Left ventricle myocardium inferior (tissue), 1 donor: ENCODE results near the gene ESAM. TPM values are rescaled to one million over a fixed set of nuclear protein-coding genes. Genes with fewer than 3 reads are reported as not detected.

Experiments used
- DNase-seq: peaks from one replicate; pipeline ENCODE4 v3.0.0-alpha.2; 2020
- H3K27ac ChIP-seq: fragments of 200-600 bp; replicated peaks from 2 replicates; pipeline ENCODE4 v1.8.0; 2021
- H3K27me3 ChIP-seq: fragments of 200-600 bp; 2 replicates; pipeline ENCODE4 v1.8.0; 2021; ENCODE audit warnings: low read depth
- H3K36me3 ChIP-seq: fragments of 200-600 bp; 2 replicates; pipeline ENCODE4 v1.8.0; 2021
- H3K4me1 ChIP-seq: fragments of 200-600 bp; 2 replicates; pipeline ENCODE4 v1.8.0; 2021
- H3K4me3 ChIP-seq: fragments of 200-600 bp; 2 replicates; pipeline ENCODE4 v1.8.0; 2021; ENCODE audit warnings: mild to moderate bottlenecking, moderate library complexity
- H3K9me3 ChIP-seq: fragments of 200-600 bp; replicated peaks from 2 replicates; pipeline ENCODE4 v1.8.0; 2021
- CTCF ChIP-seq: fragments of 200-600 bp; IDR thresholded peaks from 2 replicates; pipeline ENCODE4 v1.8.0; 2021; ENCODE audit warnings: antibody characterized with exemption, mild to moderate bottlenecking, borderline replicate concordance
- intact Hi-C: fragments of 100-400 bp; cut with micrococcal nuclease; formaldehyde crosslinking; loops from one replicate; pipeline ENCODE4 v1.11.0; 2022
- total RNA-seq: library from RNA; stranded (reverse); fragmentation: NEBNext Ultra II Directional; extraction: Animal tissue kit (Norgen Biotek cat#: 25700); gene quantifications from one replicate; pipeline ENCODE4 v1.2.1, GENCODE V29; 2021
- donor health status: DM: no; HTN: yes; CAD: no; lungs with severe emphysema.

Gene ESAM
- total RNA-seq, 1 donor from 2014 or later, result 40.0 TPM

GRCh38 chr11:124748481-124749343 lies 13.4 kb downstream of the ESAM start:
- H3K4me3 ChIP-seq, result no peak overlapping the region
- no peaks in the 10 kb centered on the region for H3K9me3 ChIP-seq
- intact Hi-C loops, result no loop called here
- peaks cover 17% of the 10 kb centered on the region for H3K36me3 ChIP-seq
- peak overlapping the region; percentile 78 for H3K27ac ChIP-seq
- peaks cover 100% of the 10 kb centered on the region for H3K27me3 ChIP-seq
- DNase-seq, result no peak
- no peak for TF ChIP-seq CTCF
- peaks cover 83% of the 10 kb centered on the region for H3K4me1 ChIP-seq

- Histone ChIP-seq H3K36me3 (peaks cover 11% of the 10 kb centered on the region), H3K27me3 (peaks cover 100% of the 10 kb centered on the region), H3K27ac (peak overlapping the region; percentile 78), H3K4me1 (peaks cover 76% of the 10 kb centered on the region), H3K9me3 (no peaks in the 10 kb centered on the region), H3K4me3 (no peak overlapping the region)
- no peak for DNase-seq
- intact Hi-C loops, result no loop called here
- no peak for TF ChIP-seq CTCF
Observed at GRCh38 chr11:124748100-124748418, 14.0 kb downstream of the ESAM start.

- peaks cover 100% of the 10 kb centered on the region for H3K27me3 ChIP-seq
- H3K4me3 ChIP-seq, result peak overlapping the region; percentile 66
- TF ChIP-seq CTCF, result no peak
Observed at GRCh38 chr11:124747406-124748099, 14.5 kb downstream of the ESAM start.

GRCh38 chr11:124746621-124747243 lies 15.4 kb downstream of the ESAM start:
- intact Hi-C loops, result no loop called here
- H3K4me3 ChIP-seq, result peak overlapping the region; percentile 66
- H3K4me1 ChIP-seq, result peaks cover 63% of the 10 kb centered on the region

More at GRCh38 chr11:124747406-124748099, 14.5 kb downstream of the ESAM start:
- Histone ChIP-seq H3K4me1 (peaks cover 71% of the 10 kb centered on the region), H3K36me3 (peaks cover 6% of the 10 kb centered on the region), H3K9me3 (no peaks in the 10 kb centered on the region), H3K27ac (peak overlapping the region; percentile 78)
- DNase-seq, result no peak
- intact Hi-C loops, result no loop called here

More at GRCh38 chr11:124746621-124747243, 15.4 kb downstream of the ESAM start:
- Histone ChIP-seq H3K36me3 (no peaks in the 10 kb centered on the region), H3K27ac (peak overlapping the region; percentile 78), H3K9me3 (no peaks in the 10 kb centered on the region), H3K27me3 (peaks cover 100% of the 10 kb centered on the region)
- peak; percentile 41 for TF ChIP-seq CTCF
- DNase-seq, result peak; percentile 70
